Endothelial cell (in vitro differentiated cells): ENCODE data around the gene ILDR1. TPM values are rescaled to one million over a fixed set of nuclear protein-coding genes. Genes with fewer than 3 reads are reported as not detected.
"Not testable (repeated sequence)": the region's sequence is repeated elsewhere in the genome, so short reads cannot be mapped to it uniquely, and the experiment has no call there.

Experiments
- DNase-seq: peaks from one replicate; pipeline ENCODE4 v3.0.0; 2021; ENCODE audit warnings: low spot score
- H3K27ac Mint-ChIP-seq: one replicate; pipeline ENCODE4 v1.8.0; 2021; ENCODE audit warnings: mixed read lengths, inconsistent platforms; ENCODE audit not compliant: unreplicated experiment
- H3K27me3 Mint-ChIP-seq: one replicate; pipeline ENCODE4 v1.8.0; 2021; ENCODE audit warnings: mild to moderate bottlenecking, moderate library complexity, mixed read lengths, inconsistent platforms; ENCODE audit not compliant: unreplicated experiment
- H3K36me3 Mint-ChIP-seq: one replicate; pipeline ENCODE4 v1.8.0; 2021; ENCODE audit warnings: mild to moderate bottlenecking, low read depth, mixed read lengths, inconsistent platforms; ENCODE audit not compliant: unreplicated experiment
- H3K4me1 Mint-ChIP-seq: one replicate; pipeline ENCODE4 v1.8.0; 2021; ENCODE audit warnings: mild to moderate bottlenecking, mixed read lengths, inconsistent platforms; ENCODE audit not compliant: unreplicated experiment
- H3K4me3 Mint-ChIP-seq: one replicate; pipeline ENCODE4 v1.8.0; 2021; ENCODE audit warnings: mild to moderate bottlenecking, mixed read lengths, inconsistent platforms; ENCODE audit not compliant: unreplicated experiment
- H3K9me3 Mint-ChIP-seq: one replicate; pipeline ENCODE4 v1.8.0; 2021; ENCODE audit warnings: mixed read lengths, inconsistent platforms; ENCODE audit not compliant: unreplicated experiment
- total RNA-seq: library from RNA; stranded (reverse); fragmentation: NEBNext Ultra II Directional; extraction: Animal tissue kit (Norgen Biotek cat#: 25700); gene quantifications from one replicate; pipeline ENCODE4 v1.2.1, GENCODE V29; 2021; ENCODE audit not compliant: unreplicated experiment
- TF ChIP-seq, protein P1 (sequence below): fragments of 200-600 bp; sonication (generic); IDR thresholded peaks from one replicate; pipeline ENCODE4 v1.5.0; 2021; ENCODE audit warnings: antibody characterized with exemption; ENCODE audit not compliant: unreplicated experiment

Gene ILDR1
- total RNA-seq, 1 donor from 2014 or later = not detected

DNA sequence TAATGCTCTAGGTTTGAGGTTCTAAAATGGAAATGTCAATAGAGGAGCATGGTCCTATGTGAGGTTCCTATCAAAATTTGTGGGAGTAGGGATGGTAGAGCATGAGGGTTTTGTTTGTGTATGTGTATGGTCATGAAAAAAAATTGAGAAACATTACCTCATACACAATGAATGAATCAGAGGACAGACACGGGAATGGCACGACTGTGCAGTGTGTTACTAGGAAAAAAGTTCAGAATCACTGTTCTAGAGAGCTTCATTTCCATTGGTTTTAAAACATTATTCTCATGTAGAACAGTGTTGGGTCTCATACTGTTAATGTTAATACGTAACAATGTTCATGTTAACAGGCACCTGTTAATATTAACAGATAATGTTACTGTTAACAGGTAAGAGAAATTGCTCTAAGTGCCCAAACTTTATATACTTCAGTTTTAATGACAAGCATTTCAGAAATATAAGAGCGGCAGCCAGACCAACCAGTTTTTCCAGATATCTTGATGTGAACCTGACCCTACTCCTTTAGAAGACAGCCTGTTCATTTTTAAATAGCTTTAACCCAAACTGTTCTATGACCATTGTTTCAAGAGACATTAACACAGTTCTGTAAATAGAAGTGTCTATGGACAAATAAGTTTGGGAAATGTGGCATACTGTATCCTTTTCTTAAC, 79.8 kb downstream of the ILDR1 start:
- peaks cover 6% of the 10 kb centered on the region for H3K36me3 Mint-ChIP-seq
- DNase-seq = no peak
- TF ChIP-seq, protein P1, sequence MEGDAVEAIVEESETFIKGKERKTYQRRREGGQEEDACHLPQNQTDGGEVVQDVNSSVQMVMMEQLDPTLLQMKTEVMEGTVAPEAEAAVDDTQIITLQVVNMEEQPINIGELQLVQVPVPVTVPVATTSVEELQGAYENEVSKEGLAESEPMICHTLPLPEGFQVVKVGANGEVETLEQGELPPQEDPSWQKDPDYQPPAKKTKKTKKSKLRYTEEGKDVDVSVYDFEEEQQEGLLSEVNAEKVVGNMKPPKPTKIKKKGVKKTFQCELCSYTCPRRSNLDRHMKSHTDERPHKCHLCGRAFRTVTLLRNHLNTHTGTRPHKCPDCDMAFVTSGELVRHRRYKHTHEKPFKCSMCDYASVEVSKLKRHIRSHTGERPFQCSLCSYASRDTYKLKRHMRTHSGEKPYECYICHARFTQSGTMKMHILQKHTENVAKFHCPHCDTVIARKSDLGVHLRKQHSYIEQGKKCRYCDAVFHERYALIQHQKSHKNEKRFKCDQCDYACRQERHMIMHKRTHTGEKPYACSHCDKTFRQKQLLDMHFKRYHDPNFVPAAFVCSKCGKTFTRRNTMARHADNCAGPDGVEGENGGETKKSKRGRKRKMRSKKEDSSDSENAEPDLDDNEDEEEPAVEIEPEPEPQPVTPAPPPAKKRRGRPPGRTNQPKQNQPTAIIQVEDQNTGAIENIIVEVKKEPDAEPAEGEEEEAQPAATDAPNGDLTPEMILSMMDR = no peak
- no peak overlapping the region for H3K27ac Mint-ChIP-seq
- no peak overlapping the region for H3K4me3 Mint-ChIP-seq
- H3K27me3 Mint-ChIP-seq = no peaks in the 10 kb centered on the region
- H3K9me3 Mint-ChIP-seq = no peaks in the 10 kb centered on the region
- peaks cover 3% of the 10 kb centered on the region for H3K4me1 Mint-ChIP-seq

GRCh38 chr3:121941592-121941991, 80.5 kb downstream of the ILDR1 start:
- TF ChIP-seq, protein P1 = no peak
- H3K36me3 Mint-ChIP-seq = peaks cover 6% of the 10 kb centered on the region
- H3K9me3 Mint-ChIP-seq = no peaks in the 10 kb centered on the region
- no peak overlapping the region for H3K27ac Mint-ChIP-seq
- H3K27me3 Mint-ChIP-seq = no peaks in the 10 kb centered on the region
- no peak overlapping the region for H3K4me3 Mint-ChIP-seq
- DNase-seq = no peak
- peaks cover 3% of the 10 kb centered on the region for H3K4me1 Mint-ChIP-seq

DNA sequence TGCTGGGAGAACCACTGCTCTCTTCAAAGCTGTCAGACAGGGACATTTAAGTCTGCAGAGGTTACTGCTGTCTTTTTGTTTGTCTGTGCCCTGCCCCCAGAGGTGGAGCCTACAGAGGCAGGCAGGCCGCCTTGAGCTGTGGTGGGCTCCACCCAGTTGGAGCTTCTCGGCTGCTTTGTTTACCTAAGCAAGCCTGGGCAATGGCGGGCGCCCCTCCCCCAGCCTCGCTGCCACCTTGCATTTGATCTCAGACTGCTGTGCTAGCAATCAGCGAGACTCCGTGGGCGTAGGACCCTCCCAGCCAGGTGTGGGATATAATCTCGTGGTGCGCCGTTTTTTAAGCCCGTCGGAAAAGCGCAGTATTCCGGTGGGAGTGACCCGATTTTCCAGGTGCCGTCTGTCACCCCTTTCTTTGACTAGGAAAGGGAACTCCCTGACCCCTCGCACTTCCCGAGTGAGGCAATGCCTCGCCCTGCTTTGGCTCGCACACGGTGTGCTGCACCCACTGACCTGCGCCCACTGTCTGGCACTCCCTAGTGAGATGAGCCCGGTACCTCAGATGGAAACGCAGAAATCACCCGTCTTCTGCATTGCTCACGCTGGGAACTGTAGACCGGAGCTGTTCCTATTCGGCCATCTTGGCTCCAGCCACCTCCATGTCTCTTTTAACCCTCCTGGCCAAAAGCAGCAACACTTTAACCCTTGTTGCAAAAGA, 83.7 kb downstream of the ILDR1 start:
- DNase-seq, H3K9me3 Mint-ChIP-seq, H3K4me1 Mint-ChIP-seq, H3K36me3 Mint-ChIP-seq, H3K27ac Mint-ChIP-seq, H3K27me3 Mint-ChIP-seq, H3K4me3 Mint-ChIP-seq: not testable (repeated sequence)

Other genes starting within 250 kb of the ILDR1 start
- 22.5 TPM for gene IQCB1, start 187.2 kb downstream of the ILDR1 start, total RNA-seq
- 4.0 TPM for gene EAF2, start 187.0 kb downstream of the ILDR1 start, total RNA-seq
- gene SLC15A2, start 127.8 kb downstream of the ILDR1 start, total RNA-seq = 4.9 TPM
- not detected for gene CD86, start 33.1 kb upstream of the ILDR1 start, total RNA-seq
- not detected for gene CASR, start 161.4 kb upstream of the ILDR1 start, total RNA-seq